Measurements from ENCODE around the gene HIVEP3.

HIVEP3 gene

GRCh38 chr1:41670217-41670957, 248.3 kb downstream of the HIVEP3 start:
- no peak for DNase-seq
- in situ Hi-C loops (cut with MboI; ENCODE audit: low pct_unique_long_range_greater_than_20kb, low sequenced_read_pairs) = no loop called here

GRCh38 chr1:41668967-41669366, 249.8 kb downstream of the HIVEP3 start:
- no peak for DNase-seq
- in situ Hi-C loops (cut with MboI; ENCODE audit: low pct_unique_long_range_greater_than_20kb, low sequenced_read_pairs) = no loop called here

GRCh38 chr1:41668054-41668660, 250.6 kb downstream of the HIVEP3 start:
- in situ Hi-C loops (cut with MboI; ENCODE audit: low pct_unique_long_range_greater_than_20kb, low sequenced_read_pairs) = no loop called here
- DNase-seq = no peak

- DNase-seq = no peak
These were observed 251.6 kb downstream of the HIVEP3 start for GRCh38 chr1:41666981-41667631.

GRCh38 chr1:41665962-41666917, 252.5 kb downstream of the HIVEP3 start:
- DNase-seq = no peak
- in situ Hi-C loops (cut with MboI; ENCODE audit: low pct_unique_long_range_greater_than_20kb, low sequenced_read_pairs) = no loop called here

More at GRCh38 chr1:41666981-41667631, 251.6 kb downstream of the HIVEP3 start:
- in situ Hi-C loops (cut with MboI; ENCODE audit: low pct_unique_long_range_greater_than_20kb, low sequenced_read_pairs) = no loop called here

- DNase-seq = no peak
These were observed 253.7 kb downstream of the HIVEP3 start for GRCh38 chr1:41664861-41665640.

GRCh38 chr1:41663671-41664400, 254.9 kb downstream of the HIVEP3 start:
- in situ Hi-C loops (cut with MboI; ENCODE audit: low pct_unique_long_range_greater_than_20kb, low sequenced_read_pairs) = no loop called here
- DNase-seq = no peak

More at GRCh38 chr1:41664861-41665640, 253.7 kb downstream of the HIVEP3 start:
- in situ Hi-C loops (cut with MboI; ENCODE audit: low pct_unique_long_range_greater_than_20kb, low sequenced_read_pairs) = no loop called here

GRCh38 chr1:41662765-41663437, 255.8 kb downstream of the HIVEP3 start:
- in situ Hi-C loops (cut with MboI; ENCODE audit: low pct_unique_long_range_greater_than_20kb, low sequenced_read_pairs) = no loop called here

GRCh38 chr1:41662061-41662764, 256.5 kb downstream of the HIVEP3 start:
- peak; percentile 68 for DNase-seq
- in situ Hi-C loops (cut with MboI; ENCODE audit: low pct_unique_long_range_greater_than_20kb, low sequenced_read_pairs) = no loop called here

More at GRCh38 chr1:41662765-41663437, 255.8 kb downstream of the HIVEP3 start:
- no peak for DNase-seq

- in situ Hi-C loops (cut with MboI; ENCODE audit: low pct_unique_long_range_greater_than_20kb, low sequenced_read_pairs) = no loop called here
- no peak for DNase-seq
These were observed 257.2 kb downstream of the HIVEP3 start for GRCh38 chr1:41661428-41662060.

GRCh38 chr1:41660570-41661427, 257.9 kb downstream of the HIVEP3 start:
- in situ Hi-C loops (cut with MboI; ENCODE audit: low pct_unique_long_range_greater_than_20kb, low sequenced_read_pairs) = no loop called here
- no peak for DNase-seq

- DNase-seq = no peak
- in situ Hi-C loops (cut with MboI; ENCODE audit: low pct_unique_long_range_greater_than_20kb, low sequenced_read_pairs) = no loop called here
These were observed 258.8 kb downstream of the HIVEP3 start for GRCh38 chr1:41659903-41660302.

- DNase-seq = no peak
- in situ Hi-C loops (cut with MboI; ENCODE audit: low pct_unique_long_range_greater_than_20kb, low sequenced_read_pairs) = no loop called here
These were observed 259.6 kb downstream of the HIVEP3 start for GRCh38 chr1:41659159-41659495.

- DNase-seq = peak; percentile 84
- in situ Hi-C loops (cut with MboI; ENCODE audit: low pct_unique_long_range_greater_than_20kb, low sequenced_read_pairs) = no loop called here
These were observed 260.1 kb downstream of the HIVEP3 start for GRCh38 chr1:41658431-41659158.

Data from KBM-7 (cell line).